ENCODE results near the gene LRRC3.

Gene LRRC3

DNA sequence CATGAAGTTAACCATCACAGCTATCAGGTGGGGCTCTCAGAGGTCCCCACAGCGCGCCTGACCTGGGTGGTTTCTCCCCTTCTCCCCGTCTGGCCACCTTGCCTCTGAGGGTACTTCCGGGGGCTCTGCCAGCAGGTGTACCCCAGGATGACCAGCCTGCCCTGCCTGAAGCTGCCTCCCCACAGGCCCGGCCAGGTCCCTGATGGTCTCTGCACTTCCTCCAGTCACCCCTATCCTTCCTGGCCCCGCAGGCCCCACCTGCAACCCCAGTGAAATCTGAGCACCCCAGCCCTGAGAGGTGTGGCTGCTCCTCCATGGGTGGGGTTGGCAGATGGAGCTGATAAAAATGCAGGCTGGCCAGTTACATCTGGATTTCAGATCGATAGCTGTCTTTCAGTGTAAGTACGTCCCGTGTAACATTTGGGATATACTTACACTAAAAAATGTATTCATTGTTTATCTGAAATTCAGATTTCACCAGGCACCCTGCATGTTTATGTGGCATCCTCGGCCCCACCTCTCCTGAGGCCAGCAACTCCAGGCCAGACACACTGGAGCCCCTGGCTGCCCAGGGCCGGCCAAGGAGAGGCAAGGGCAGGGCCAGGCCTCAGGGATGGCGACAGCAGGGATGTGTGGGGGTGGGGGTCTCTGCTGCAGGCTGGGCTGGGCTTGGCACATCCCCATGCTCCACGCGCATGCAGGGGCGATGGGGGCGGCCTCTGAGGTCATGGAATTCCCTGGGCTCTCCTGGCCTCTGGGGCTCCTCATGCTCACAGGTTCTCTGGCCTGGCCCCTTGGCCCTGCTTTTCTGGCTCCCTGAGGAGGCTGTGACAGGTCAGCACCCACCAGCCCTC lies 25.1 kb downstream of the LRRC3 start:
- no peak for DNase-seq

- no peak for DNase-seq
Measured at GRCh38 chr21:44482581-44483287, 27.4 kb downstream of the LRRC3 start.

DNA sequence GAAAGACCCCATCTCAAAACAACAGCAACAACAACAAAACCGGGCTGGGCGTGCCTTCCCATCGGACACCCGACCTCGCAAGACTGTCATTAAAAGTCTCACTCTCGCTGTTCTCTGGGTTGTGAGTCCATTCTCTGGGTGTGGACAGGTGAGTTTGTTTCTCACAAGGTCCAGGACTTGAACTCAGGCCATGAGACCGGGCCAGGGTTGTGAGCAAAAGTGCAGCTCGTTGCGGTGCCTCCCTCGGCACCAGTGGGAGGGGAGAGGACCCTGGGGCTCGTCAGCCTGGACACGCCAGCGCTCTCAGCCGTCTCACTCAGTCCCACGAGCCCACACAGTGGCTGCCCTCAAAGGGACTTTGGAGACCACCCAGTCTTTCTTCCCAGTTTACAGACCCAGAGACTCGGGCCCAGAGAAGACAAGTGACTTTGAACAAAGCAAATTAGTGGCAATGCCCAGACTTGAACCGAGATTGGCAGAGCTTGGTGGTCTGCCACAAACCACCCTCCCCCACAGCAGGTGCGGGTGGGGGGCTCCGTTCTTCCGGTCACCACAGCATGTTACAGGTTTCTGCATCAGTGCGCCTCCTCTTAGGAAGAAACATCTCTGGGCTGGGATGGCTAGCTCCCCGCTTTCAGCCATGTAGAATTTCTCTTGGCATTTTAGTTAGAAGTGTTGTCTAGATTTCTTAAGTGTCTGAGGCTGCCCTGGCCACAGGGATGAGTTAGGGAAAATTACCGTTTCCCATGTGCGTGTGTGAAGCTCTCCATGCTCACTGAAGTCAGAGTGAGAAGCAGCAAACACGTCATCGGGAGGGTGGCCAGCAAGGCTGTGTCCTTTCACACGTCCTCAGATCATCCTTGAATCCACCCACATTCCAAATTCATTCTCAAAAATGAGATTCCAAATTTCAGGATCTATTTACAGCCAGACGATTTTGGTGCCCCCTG lies 28.3 kb downstream of the LRRC3 start:
- DNase-seq: no peak

- DNase-seq: no peak
Measured at GRCh38 chr21:44484498-44485253, 29.4 kb downstream of the LRRC3 start.

- peak; percentile 36 for DNase-seq
Measured at GRCh38 chr21:44485254-44485793, 30.0 kb downstream of the LRRC3 start.

GRCh38 chr21:44485796-44486195 lies 30.5 kb downstream of the LRRC3 start:
- no peak for DNase-seq

GRCh38 chr21:44486302-44486701 lies 31.0 kb downstream of the LRRC3 start:
- DNase-seq: no peak

- DNase-seq: peak; percentile 47
Measured at GRCh38 chr21:44487831-44488230, 32.5 kb downstream of the LRRC3 start.

- DNase-seq: no peak
Measured at GRCh38 chr21:44489962-44490361, 34.7 kb downstream of the LRRC3 start.

GRCh38 chr21:44490405-44490804 lies 35.1 kb downstream of the LRRC3 start:
- DNase-seq: no peak

GRCh38 chr21:44490816-44491215 lies 35.5 kb downstream of the LRRC3 start:
- DNase-seq: no peak

- DNase-seq: no peak
Measured at GRCh38 chr21:44492567-44493385, 37.5 kb downstream of the LRRC3 start.

DNA sequence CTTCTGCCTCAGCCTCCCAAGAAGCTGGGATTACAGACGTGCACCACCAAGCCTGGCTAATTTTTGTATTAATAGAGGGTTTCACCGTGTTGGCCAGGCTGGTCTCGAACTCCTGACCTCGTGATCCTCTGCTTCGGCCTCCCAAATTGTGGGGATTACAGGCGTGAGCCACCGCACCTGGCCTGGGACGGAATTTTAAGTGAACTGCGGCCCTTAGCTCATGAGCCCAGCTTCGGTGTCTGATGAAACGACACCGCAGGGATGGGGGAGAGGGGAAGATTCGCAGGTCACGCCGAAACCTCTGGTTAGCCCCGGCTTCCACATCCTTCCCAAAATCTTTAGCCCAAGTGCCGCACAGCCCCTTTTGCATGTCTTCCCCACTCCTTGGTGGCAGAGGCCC lies 39.1 kb downstream of the LRRC3 start:
- DNase-seq: no peak

DNA sequence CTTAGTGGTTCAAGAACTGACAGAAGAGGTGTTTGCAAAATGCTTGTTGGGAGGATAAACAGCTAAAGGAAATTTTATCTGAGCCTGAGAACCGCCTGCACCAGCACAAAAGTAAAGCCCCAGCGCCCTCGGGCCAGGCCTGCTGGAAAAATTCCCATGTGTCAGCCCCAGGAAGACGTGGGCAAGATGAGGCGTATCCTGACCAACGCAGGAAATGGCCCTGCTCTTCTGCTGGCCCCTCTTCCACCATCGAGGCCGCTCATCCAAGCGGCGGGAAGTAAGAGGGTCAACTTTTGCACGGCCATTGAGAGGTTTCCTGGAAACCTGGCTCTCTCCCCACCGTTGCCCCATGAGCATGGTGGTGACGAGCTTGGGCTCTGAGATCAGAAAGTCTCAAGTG lies 39.6 kb downstream of the LRRC3 start:
- DNase-seq: no peak

DNA sequence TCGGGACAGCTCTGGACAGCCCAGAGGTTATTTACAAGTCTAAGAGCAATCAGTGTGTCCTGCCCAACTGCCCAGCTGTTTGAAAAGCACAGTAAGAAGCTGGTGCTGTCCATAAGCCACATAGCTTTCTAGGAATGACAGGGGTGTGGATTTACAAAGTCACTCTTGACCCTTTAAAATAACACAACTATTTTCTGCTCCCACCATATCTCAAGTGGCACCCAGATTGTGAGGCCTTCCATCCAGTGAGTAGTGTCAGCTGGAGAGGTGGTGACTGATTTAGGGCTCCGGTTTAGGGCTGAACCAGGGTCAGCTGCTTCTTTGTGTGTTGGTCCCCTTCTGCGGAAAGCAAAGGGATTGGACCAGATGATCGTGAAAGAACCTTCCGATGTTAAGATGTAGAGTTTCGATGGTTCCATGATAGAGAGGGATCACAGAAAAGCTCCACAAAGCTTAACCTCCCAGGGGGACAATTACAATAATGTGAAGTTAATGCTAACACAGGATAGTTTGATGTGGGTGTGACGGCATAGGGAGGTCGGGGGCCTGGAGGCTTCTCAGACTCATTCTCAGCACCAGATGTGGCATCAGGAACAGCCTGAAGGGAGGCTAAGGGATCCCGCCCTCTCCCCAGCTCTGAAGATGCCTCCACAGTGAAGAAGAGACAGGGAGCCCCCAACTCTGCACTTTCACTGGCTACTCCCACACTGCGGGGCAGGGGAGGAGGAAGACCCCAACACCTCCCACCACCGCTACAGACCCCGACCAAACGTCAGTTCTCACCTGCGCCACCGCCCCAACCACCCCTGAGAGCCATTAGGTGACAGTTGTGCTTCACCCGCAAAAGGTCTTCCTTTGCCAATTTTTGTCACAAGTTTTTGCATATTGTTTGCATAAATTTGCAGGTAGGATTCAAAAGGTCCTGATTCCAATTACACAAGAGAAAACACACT lies 40.6 kb downstream of the LRRC3 start:
- DNase-seq: no peak

DNA sequence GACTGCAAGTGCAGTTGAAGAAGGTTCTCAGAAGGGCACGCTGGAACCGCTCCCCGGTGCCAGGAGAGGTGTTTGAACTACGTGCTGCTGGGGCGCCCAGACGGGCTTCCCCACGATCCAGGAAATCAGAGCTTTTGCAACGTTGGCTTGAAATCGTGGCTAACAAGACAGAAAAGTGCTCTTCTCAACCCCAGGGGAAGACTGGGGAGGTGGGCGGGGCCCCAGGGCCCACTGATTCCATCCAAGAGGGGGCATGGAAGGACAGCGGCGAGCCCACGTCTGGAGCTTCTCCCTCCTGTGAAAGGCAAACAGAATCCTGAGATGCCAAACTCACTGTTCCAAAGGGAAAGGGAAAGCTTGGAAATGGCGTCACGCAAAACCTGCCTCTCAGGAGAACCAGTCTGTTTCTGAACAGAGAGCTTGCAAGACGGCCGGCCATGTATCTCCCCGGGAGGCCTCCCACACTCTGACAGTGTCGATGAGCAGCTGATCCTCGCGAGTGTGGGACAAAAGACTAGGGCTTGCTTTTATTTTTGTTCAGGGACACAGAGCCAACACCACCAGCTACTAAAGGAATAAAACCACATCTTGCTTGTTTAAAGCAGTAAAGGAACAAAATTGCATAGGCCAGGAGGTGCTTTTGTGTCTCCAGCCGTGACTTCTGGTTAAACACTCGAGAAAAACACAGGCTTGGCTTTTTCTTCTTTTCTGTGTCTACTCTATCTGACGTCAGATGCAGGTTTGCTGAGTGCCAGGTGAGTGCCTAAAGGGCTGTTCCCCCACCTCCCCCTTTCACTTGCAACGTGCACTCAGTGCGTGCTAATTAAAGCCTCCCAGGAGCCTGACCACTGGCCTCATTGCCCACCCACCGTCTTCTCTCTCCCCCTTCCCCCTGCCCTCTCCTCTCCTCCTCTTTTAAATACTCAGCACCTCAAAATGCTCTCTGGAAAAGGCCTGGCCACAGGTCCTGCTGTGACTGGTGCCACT lies 41.5 kb downstream of the LRRC3 start:
- DNase-seq: no peak

DNA sequence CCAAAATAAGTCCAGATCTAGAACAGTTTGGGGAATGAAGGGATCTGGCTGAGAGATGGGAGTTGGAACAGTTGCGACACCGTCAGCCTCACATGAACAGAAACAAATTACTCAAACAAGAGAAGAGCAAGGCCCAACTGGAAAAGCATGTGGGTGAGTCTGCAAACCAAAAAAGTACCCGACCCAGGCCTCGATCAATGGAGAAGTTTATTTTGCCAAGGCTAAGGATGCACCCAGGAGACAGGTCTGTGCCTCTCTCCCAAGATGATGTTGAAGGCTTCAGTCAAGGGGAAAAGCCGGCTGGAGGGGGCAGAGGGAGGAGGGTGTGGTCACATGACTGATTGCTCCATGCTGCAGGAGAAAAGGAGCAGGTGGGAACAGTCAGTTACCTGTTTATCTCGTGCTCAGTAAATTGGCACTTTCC lies 42.4 kb downstream of the LRRC3 start:
- no peak for DNase-seq

Measured in activated CD4-positive, alpha-beta T cell treated with anti-CD3 and anti-CD28 coated beads, Interleukin-10, Interleukin-2, amounts not matched to agents 100 ng/mL and 50 ng/mL, durations not matched to agents 16 hours and 8 hours (primary cell).